HG03575 (cell line): ENCODE measurements around the gene WHRN.

ENCODE experiments used
- ATAC-seq: cut with Tn5 transposase; IDR thresholded peaks from one replicate; pipeline ENCODE4 v1.9.1; 2021; ENCODE audit not compliant: unreplicated experiment, insufficient number of reproducible peaks, low FRiP score; ENCODE audit errors: extremely low read depth

The WHRN gene

GRCh38 chr9:114505187-114506081 is at the start of gene WHRN:
Gene WHRN, minus strand, starts transcription at chr9:114505473. Its CDS starts 672 bp downstream, at chr9:114504801.
- no peak for ATAC-seq

GRCh38 chr9:114553202-114553601 is 47.9 kb upstream of the WHRN start:
- ATAC-seq: no peak

- no peak for ATAC-seq
These were observed 47.4 kb upstream of the WHRN start for GRCh38 chr9:114552706-114553105.

GRCh38 chr9:114551750-114552685 is 46.7 kb upstream of the WHRN start:
- no peak for ATAC-seq

- ATAC-seq: no peak
These were observed 44.5 kb upstream of the WHRN start for GRCh38 chr9:114549697-114550330.

GRCh38 chr9:114546851-114547250 is 41.6 kb upstream of the WHRN start:
- ATAC-seq: no peak

GRCh38 chr9:114545055-114545454 is 39.8 kb upstream of the WHRN start:
- ATAC-seq: no peak

GRCh38 chr9:114539701-114540380 is 34.6 kb upstream of the WHRN start:
- ATAC-seq: no peak

- ATAC-seq: no peak
These were observed 33.0 kb upstream of the WHRN start for GRCh38 chr9:114538241-114538640.

GRCh38 chr9:114532561-114533237 is 27.4 kb upstream of the WHRN start:
- ATAC-seq: no peak

GRCh38 chr9:114529285-114529684 is 24.0 kb upstream of the WHRN start:
- no peak for ATAC-seq

- ATAC-seq: no peak
These were observed 21.5 kb upstream of the WHRN start for GRCh38 chr9:114526807-114527206.

- no peak for ATAC-seq
These were observed 20.2 kb upstream of the WHRN start for GRCh38 chr9:114525513-114525912.

- no peak for ATAC-seq
These were observed 19.0 kb upstream of the WHRN start for GRCh38 chr9:114524247-114524681.

GRCh38 chr9:114522847-114523246 is 17.6 kb upstream of the WHRN start:
- ATAC-seq: no peak

GRCh38 chr9:114522286-114522685 is 17.0 kb upstream of the WHRN start:
- no peak for ATAC-seq

- no peak for ATAC-seq
These were observed 16.6 kb upstream of the WHRN start for GRCh38 chr9:114521846-114522245.

- no peak for ATAC-seq
These were observed 13.3 kb upstream of the WHRN start for GRCh38 chr9:114518599-114519022.
